ENCODE data around the gene ETS2. TPM values are rescaled to one million over a fixed set of nuclear protein-coding genes. Genes with fewer than 3 reads are reported as not detected.
A peak's percentile ranks its signal among the peaks of the same experiment; 100 is the strongest.

The ETS2 gene
- total RNA-seq, 6 experiments from 2014 or later: 23.2 to 33.3 (median 29.0) TPM

- peaks cover 21% of the 10 kb centered on the region for H3K4me1 Mint-ChIP-seq (ENCODE audit: low read depth)
Observed at GRCh38 chr21:38850277-38850951, 44.7 kb downstream of the ETS2 start.

GRCh38 chr21:38851101-38851500, 45.4 kb downstream of the ETS2 start:
- no peak overlapping the region for H3K4me3 Mint-ChIP-seq
- no peak overlapping the region for H3K27ac Mint-ChIP-seq
- H3K27me3 Mint-ChIP-seq (ENCODE audit: insufficient read depth): peaks cover 17% of the 10 kb centered on the region
- DNase-seq: no peak
- no peaks in the 10 kb centered on the region; the same call in 1 of the 2 replicates for H3K36me3 Mint-ChIP-seq (ENCODE audit: low read depth)
- peaks cover 4% of the 10 kb centered on the region; the same call in 1 of the 2 replicates for H3K9me3 Mint-ChIP-seq
- H3K4me1 Mint-ChIP-seq (ENCODE audit: low read depth): peaks cover 21% of the 10 kb centered on the region
- TF ChIP-seq, protein P1, sequence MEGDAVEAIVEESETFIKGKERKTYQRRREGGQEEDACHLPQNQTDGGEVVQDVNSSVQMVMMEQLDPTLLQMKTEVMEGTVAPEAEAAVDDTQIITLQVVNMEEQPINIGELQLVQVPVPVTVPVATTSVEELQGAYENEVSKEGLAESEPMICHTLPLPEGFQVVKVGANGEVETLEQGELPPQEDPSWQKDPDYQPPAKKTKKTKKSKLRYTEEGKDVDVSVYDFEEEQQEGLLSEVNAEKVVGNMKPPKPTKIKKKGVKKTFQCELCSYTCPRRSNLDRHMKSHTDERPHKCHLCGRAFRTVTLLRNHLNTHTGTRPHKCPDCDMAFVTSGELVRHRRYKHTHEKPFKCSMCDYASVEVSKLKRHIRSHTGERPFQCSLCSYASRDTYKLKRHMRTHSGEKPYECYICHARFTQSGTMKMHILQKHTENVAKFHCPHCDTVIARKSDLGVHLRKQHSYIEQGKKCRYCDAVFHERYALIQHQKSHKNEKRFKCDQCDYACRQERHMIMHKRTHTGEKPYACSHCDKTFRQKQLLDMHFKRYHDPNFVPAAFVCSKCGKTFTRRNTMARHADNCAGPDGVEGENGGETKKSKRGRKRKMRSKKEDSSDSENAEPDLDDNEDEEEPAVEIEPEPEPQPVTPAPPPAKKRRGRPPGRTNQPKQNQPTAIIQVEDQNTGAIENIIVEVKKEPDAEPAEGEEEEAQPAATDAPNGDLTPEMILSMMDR (IDR thresholded peaks at IDR 0.05): no peak

More at GRCh38 chr21:38850277-38850951, 44.7 kb downstream of the ETS2 start:
- H3K4me3 Mint-ChIP-seq: no peak overlapping the region
- no peak for DNase-seq
- peaks cover 16% of the 10 kb centered on the region for H3K27me3 Mint-ChIP-seq (ENCODE audit: insufficient read depth)
- TF ChIP-seq, protein P1 (IDR thresholded peaks at IDR 0.05): no peak
- peaks cover 4% of the 10 kb centered on the region; the same call in 1 of the 2 replicates for H3K9me3 Mint-ChIP-seq
- no peak overlapping the region for H3K27ac Mint-ChIP-seq
- no peaks in the 10 kb centered on the region; the same call in 1 of the 2 replicates for H3K36me3 Mint-ChIP-seq (ENCODE audit: low read depth)

- TF ChIP-seq, protein P1 (IDR thresholded peaks at IDR 0.05): no peak
- Mint-ChIP-seq H3K4me3 (no peak overlapping the region), H3K36me3 (ENCODE audit: low read depth) (no peaks in the 10 kb centered on the region; the same call in 1 of the 2 replicates), H3K27ac (no peak overlapping the region), H3K4me1 (ENCODE audit: low read depth) (peaks cover 21% of the 10 kb centered on the region), H3K9me3 (peaks cover 4% of the 10 kb centered on the region; the same call in 1 of the 2 replicates), H3K27me3 (ENCODE audit: insufficient read depth) (peaks cover 18% of the 10 kb centered on the region)
- DNase-seq: no peak
Observed at GRCh38 chr21:38852278-38852677, 46.5 kb downstream of the ETS2 start.

- peaks cover 18% of the 10 kb centered on the region for H3K27me3 Mint-ChIP-seq (ENCODE audit: insufficient read depth)
- no peak for DNase-seq
- H3K4me3 Mint-ChIP-seq: no peak overlapping the region
- no peaks in the 10 kb centered on the region; the same call in 1 of the 2 replicates for H3K36me3 Mint-ChIP-seq (ENCODE audit: low read depth)
- H3K4me1 Mint-ChIP-seq (ENCODE audit: low read depth): peaks cover 23% of the 10 kb centered on the region
- H3K27ac Mint-ChIP-seq: no peak overlapping the region
- peaks cover 4% of the 10 kb centered on the region; the same call in 1 of the 2 replicates for H3K9me3 Mint-ChIP-seq
- TF ChIP-seq, protein P1 (IDR thresholded peaks at IDR 0.05): no peak
Observed at GRCh38 chr21:38852708-38853107, 47.0 kb downstream of the ETS2 start.

- no peak overlapping the region for H3K4me3 Mint-ChIP-seq
- H3K27ac Mint-ChIP-seq: no peak overlapping the region
- no peaks in the 10 kb centered on the region; the same call in 1 of the 2 replicates for H3K36me3 Mint-ChIP-seq (ENCODE audit: low read depth)
- peak; percentile 58 for DNase-seq
- TF ChIP-seq, protein P1 (IDR thresholded peaks at IDR 0.05): no peak
- peaks cover 4% of the 10 kb centered on the region; the same call in 1 of the 2 replicates for H3K9me3 Mint-ChIP-seq
- H3K4me1 Mint-ChIP-seq (ENCODE audit: low read depth): peaks cover 30% of the 10 kb centered on the region
- peaks cover 18% of the 10 kb centered on the region for H3K27me3 Mint-ChIP-seq (ENCODE audit: insufficient read depth)
Observed at GRCh38 chr21:38853421-38853919, 47.7 kb downstream of the ETS2 start.

All from HFFc6 (cell line).